ENCODE results near the gene LRP8.

Gene LRP8

DNA sequence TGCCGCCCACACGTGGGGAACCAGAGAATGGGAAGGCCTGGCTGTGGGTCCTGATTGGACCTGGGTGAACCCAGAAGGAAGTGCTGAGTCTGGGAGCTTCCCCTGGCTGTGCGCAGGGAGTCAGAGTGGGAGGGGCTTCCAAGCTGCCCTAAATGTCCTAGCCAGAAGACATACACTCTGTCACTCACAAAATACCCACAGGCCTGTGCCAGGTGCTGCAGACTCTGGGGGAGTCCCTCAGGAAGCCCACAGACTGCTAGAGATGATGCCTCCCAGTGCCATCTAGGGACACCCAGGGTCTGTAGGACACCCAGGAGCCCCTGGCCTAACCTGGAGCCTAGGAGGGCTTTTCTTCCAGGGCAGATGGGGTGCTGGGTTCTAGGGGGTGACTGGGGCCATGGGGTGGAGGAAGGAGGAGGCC, 33.7 kb upstream of the LRP8 start:
- Histone ChIP-seq H3F3A (ENCODE audit: insufficient read depth, low read length) (no peaks in the 10 kb centered on the region), H3K79me2 (ENCODE audit: low read length) (no peaks in the 10 kb centered on the region), H3K4me1 (ENCODE audit: low read length) (no peaks in the 10 kb centered on the region), H2AFZ (ENCODE audit: low read length) (no peak overlapping the region), H3K4me3 (ENCODE audit: low read length) (no peak overlapping the region), H3K4me2 (ENCODE audit: low read depth, low read length) (no peak overlapping the region), H3K36me3 (replicated peaks; ENCODE audit: insufficient read depth, low read length) (no peaks in the 10 kb centered on the region), H3K27me3 (replicated peaks; ENCODE audit: insufficient read depth, low read length) (no peaks in the 10 kb centered on the region), H3K9me2 (replicated peaks; ENCODE audit: insufficient read depth, low read length) (no peaks in the 10 kb centered on the region), H4K20me1 (ENCODE audit: insufficient read depth, low read length) (no peaks in the 10 kb centered on the region), H3K27ac (ENCODE audit: low read length) (no peak overlapping the region), H3K9ac (ENCODE audit: low read length) (no peak overlapping the region), H3K9me3 (replicated peaks; ENCODE audit: insufficient read depth, low read length) (no peaks in the 10 kb centered on the region)
- DNase-seq = no peak
- TF ChIP-seq, protein P1, sequence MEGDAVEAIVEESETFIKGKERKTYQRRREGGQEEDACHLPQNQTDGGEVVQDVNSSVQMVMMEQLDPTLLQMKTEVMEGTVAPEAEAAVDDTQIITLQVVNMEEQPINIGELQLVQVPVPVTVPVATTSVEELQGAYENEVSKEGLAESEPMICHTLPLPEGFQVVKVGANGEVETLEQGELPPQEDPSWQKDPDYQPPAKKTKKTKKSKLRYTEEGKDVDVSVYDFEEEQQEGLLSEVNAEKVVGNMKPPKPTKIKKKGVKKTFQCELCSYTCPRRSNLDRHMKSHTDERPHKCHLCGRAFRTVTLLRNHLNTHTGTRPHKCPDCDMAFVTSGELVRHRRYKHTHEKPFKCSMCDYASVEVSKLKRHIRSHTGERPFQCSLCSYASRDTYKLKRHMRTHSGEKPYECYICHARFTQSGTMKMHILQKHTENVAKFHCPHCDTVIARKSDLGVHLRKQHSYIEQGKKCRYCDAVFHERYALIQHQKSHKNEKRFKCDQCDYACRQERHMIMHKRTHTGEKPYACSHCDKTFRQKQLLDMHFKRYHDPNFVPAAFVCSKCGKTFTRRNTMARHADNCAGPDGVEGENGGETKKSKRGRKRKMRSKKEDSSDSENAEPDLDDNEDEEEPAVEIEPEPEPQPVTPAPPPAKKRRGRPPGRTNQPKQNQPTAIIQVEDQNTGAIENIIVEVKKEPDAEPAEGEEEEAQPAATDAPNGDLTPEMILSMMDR (IDR thresholded peaks at IDR 0.05; ENCODE audit: low read length) = no peak
- TF ChIP-seq EZH2phosphoT487 (IDR thresholded peaks at IDR 0.05; ENCODE audit: low read length) = no peak

DNA sequence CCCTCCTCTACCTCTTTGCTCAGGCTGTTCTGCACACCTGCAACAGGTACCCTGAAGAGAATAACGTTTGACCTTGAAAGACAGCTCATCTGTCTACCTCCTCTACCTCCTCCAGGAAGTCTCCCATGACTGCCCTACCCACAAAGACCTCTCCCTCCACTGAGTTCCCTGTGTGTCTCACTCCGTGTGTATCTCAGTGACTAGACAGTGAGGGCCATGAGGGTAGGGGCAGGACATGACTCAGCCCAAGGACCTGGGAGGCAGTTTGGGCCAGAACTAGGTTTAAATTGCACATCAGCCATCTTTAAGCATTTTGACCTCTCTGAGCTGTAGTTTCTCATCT, 32.0 kb upstream of the LRP8 start:
- no peak for DNase-seq
- Histone ChIP-seq H3K9me2 (replicated peaks; ENCODE audit: insufficient read depth, low read length) (no peaks in the 10 kb centered on the region), H3K9ac (ENCODE audit: low read length) (no peak overlapping the region), H3K4me1 (ENCODE audit: low read length) (no peaks in the 10 kb centered on the region), H3K79me2 (ENCODE audit: low read length) (no peaks in the 10 kb centered on the region), H3K9me3 (replicated peaks; ENCODE audit: insufficient read depth, low read length) (no peaks in the 10 kb centered on the region), H3F3A (ENCODE audit: insufficient read depth, low read length) (no peaks in the 10 kb centered on the region), H3K4me2 (ENCODE audit: low read depth, low read length) (no peak overlapping the region), H3K4me3 (ENCODE audit: low read length) (no peak overlapping the region), H3K27me3 (replicated peaks; ENCODE audit: insufficient read depth, low read length) (no peaks in the 10 kb centered on the region), H2AFZ (ENCODE audit: low read length) (no peak overlapping the region), H3K27ac (ENCODE audit: low read length) (no peak overlapping the region), H4K20me1 (ENCODE audit: insufficient read depth, low read length) (no peaks in the 10 kb centered on the region), H3K36me3 (replicated peaks; ENCODE audit: insufficient read depth, low read length) (no peaks in the 10 kb centered on the region)
- TF ChIP-seq, protein P1 (IDR thresholded peaks at IDR 0.05; ENCODE audit: low read length) = no peak
- no peak for TF ChIP-seq EZH2phosphoT487 (IDR thresholded peaks at IDR 0.05; ENCODE audit: low read length)
- no peak for TF ChIP-seq EZH2 (optimal IDR thresholded peaks at IDR 0.05; ENCODE audit: low read depth, low read length)

DNA sequence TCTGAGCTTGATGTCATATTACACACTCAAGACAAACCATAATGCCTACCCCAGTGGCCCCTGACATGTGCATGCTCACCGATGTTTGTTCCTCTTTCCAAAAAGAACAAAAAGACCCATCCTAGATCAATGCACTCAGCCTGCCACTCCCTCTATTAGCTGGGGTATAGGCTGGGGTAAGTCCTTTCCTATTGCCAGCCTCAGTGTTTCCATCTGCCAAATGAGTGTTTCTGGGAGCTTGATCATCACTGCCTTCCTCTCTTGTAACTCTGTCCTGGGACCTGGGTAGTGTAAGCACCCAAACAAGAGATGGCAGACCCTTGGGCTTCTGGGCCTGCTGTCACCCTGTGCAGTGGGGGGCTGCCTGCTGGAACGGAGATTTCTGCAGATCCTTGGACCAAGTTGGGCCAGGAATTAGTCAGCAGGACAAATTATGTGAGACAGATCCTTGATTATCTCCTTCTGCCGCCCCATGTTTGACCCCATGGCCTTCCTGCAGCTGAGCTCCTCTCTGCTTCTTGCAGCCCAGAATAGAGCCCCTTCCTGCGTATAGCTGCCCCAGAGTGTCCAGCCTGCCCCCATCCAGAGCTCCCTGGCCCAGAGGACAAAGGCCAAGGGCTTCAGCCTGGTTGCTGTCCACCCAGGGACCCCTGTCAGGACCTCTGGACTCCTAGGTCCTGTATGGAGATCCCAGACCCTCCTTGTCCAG, 31.5 kb upstream of the LRP8 start:
- no peak for DNase-seq
- Histone ChIP-seq H3K4me2 (ENCODE audit: low read depth, low read length) (no peak overlapping the region), H3K9me2 (replicated peaks; ENCODE audit: insufficient read depth, low read length) (no peaks in the 10 kb centered on the region), H3K4me1 (ENCODE audit: low read length) (no peaks in the 10 kb centered on the region), H3K9me3 (replicated peaks; ENCODE audit: insufficient read depth, low read length) (no peaks in the 10 kb centered on the region), H3K27ac (ENCODE audit: low read length) (no peak overlapping the region), H4K20me1 (ENCODE audit: insufficient read depth, low read length) (no peaks in the 10 kb centered on the region), H3K9ac (ENCODE audit: low read length) (no peak overlapping the region), H3K79me2 (ENCODE audit: low read length) (no peaks in the 10 kb centered on the region), H2AFZ (ENCODE audit: low read length) (no peak overlapping the region), H3K4me3 (ENCODE audit: low read length) (no peak overlapping the region), H3K36me3 (replicated peaks; ENCODE audit: insufficient read depth, low read length) (no peaks in the 10 kb centered on the region), H3F3A (ENCODE audit: insufficient read depth, low read length) (no peaks in the 10 kb centered on the region), H3K27me3 (replicated peaks; ENCODE audit: insufficient read depth, low read length) (no peaks in the 10 kb centered on the region)
- no peak for TF ChIP-seq EZH2phosphoT487 (IDR thresholded peaks at IDR 0.05; ENCODE audit: low read length)
- TF ChIP-seq EZH2 (optimal IDR thresholded peaks at IDR 0.05; ENCODE audit: low read depth, low read length) = no peak
- TF ChIP-seq, protein P1 (IDR thresholded peaks at IDR 0.05; ENCODE audit: low read length) = no peak

All from MM.1S (cell line).